GM12878 (cell line): Measurements from ENCODE around the gene UNK. TPM values are rescaled to one million over a fixed set of nuclear protein-coding genes. Genes with fewer than 3 reads are reported as not detected.

Experiments
- ATAC-seq: fragments of 200-7000 bp; cut with Tn5 transposase; 3 replicates; pipeline ENCODE4 v1.9.1; 2020; ENCODE audit warnings: mild to moderate bottlenecking, moderate library complexity
- BruUV-seq: library from RNA; stranded (reverse); fragments of 400-500 nt; replicated peaks from 2 replicates; lab custom pipeline; 2021; lab: Mats Ljungman, UMichigan
- CTCF ChIA-PET: fragments of 300-600 bp; sonication (Branson Sonifier 250); formaldehyde crosslinking; extraction: SDS; loops from one replicate; lab custom pipeline; 2021; ENCODE audit warnings: inconsistent platforms; lab: Yijun Ruan, JAX
- POLR2A ChIA-PET: fragments of 350-600 bp; formaldehyde crosslinking; extraction: SDS; loops from one replicate; lab custom pipeline; 2021; ENCODE audit warnings: inconsistent platforms; lab: Charles Lee
- RAD21 ChIA-PET: fragments of 300-600 bp; sonication (Branson Sonifier 250); formaldehyde crosslinking; loops from one replicate; lab custom pipeline; 2023; ENCODE audit warnings: antibody characterized with exemption; ENCODE audit not compliant: unreplicated experiment; lab: Charles Lee
- SMC1A ChIA-PET: fragments of 300-600 bp; sonication (Branson Sonifier 250); formaldehyde crosslinking; loops from one replicate; lab custom pipeline; 2023; ENCODE audit not compliant: unreplicated experiment, uncharacterized antibody; lab: Charles Lee
- DNase-seq: peaks from one replicate; pipeline ENCODE4 v3.0.0-alpha.2; 2011; ENCODE audit warnings: low read depth, low spot score
- FAIRE-seq: peaks from 3 replicates; lab custom pipeline; 2011; peaks lifted over from hg19 to GRCh38; lab: Jason Lieb, UNC
- H2AFZ ChIP-seq: 2 replicates; pipeline ENCODE4 v1.6.0; 2011; ENCODE audit warnings: low read depth, low read length, control low read depth; ENCODE audit not compliant: control insufficient read depth
- H3K27ac ChIP-seq: 2 replicates; pipeline ENCODE4 v1.5.1; 2011; ENCODE audit warnings: control low read depth; ENCODE audit not compliant: control insufficient read depth, insufficient read depth
- H3K27me3 ChIP-seq, 2 experiments: replicated peaks in 1 of 2; 2 replicates each; pipeline versions ENCODE4 v1.6.0 to v1.6.1; 2011; ENCODE audit warnings: low read length in 1 of 2; ENCODE audit not compliant: control insufficient read depth in 2 of 2, insufficient read depth in 2 of 2
- H3K36me3 ChIP-seq, 2 experiments: 2 replicates each; pipeline ENCODE4 v1.5.1; 2011; ENCODE audit warnings: low read length in 1 of 2; ENCODE audit not compliant: control insufficient read depth in 2 of 2, insufficient read depth in 2 of 2
- H3K4me1 ChIP-seq: 2 replicates; pipeline ENCODE4 v1.6.1; 2011; ENCODE audit warnings: mild to moderate bottlenecking, low read length, moderate library complexity, mixed read lengths; ENCODE audit not compliant: control insufficient read depth, insufficient read depth
- H3K4me2 ChIP-seq: 2 replicates; pipeline ENCODE4 v1.6.0; 2011; ENCODE audit warnings: control low read depth; ENCODE audit not compliant: control insufficient read depth, insufficient read depth
- H3K4me3 ChIP-seq: fragments of 200-600 bp; sonication (generic); 2 replicates; pipeline ENCODE4 v1.5.1; 2016
- H3K79me2 ChIP-seq: 2 replicates; pipeline ENCODE4 v1.6.0; 2011; ENCODE audit warnings: low read length; ENCODE audit not compliant: control insufficient read depth, insufficient read depth
- H3K9ac ChIP-seq: 2 replicates; pipeline ENCODE4 v1.8.0; 2011; ENCODE audit warnings: low read length, control low read depth, mixed read lengths; ENCODE audit not compliant: control insufficient read depth, insufficient read depth
- H3K9me3 ChIP-seq: replicated peaks from 3 replicates; pipeline ENCODE4 v1.5.1; 2011; ENCODE audit warnings: mild to moderate bottlenecking, low read length; ENCODE audit not compliant: control insufficient read depth, insufficient read depth
- H4K20me1 ChIP-seq: 2 replicates; pipeline ENCODE4 v1.6.0; 2011; ENCODE audit not compliant: control insufficient read depth, insufficient read depth
- BACH1 ChIP-seq: fragments of 450-650 bp; IDR thresholded peaks from 2 replicates; pipeline ENCODE4 v1.6.1; 2017; ENCODE audit warnings: mild to moderate bottlenecking, borderline replicate concordance
- BHLHE40 ChIP-seq, 2 experiments: fragments of 450-650 bp in 1 of 2; IDR thresholded peaks; 2 replicates each; pipeline ENCODE4 v1.6.1; 2011 to 2017; ENCODE audit warnings: low read depth in 2 of 2, borderline replicate concordance in 1 of 2, improper control_type of control experiment in 1 of 2, low read length in 1 of 2, mild to moderate bottlenecking in 1 of 2
- CREM ChIP-seq: IDR thresholded peaks from 2 replicates; pipeline ENCODE4 v1.6.1; 2014; ENCODE audit warnings: antibody characterized with exemption, low read depth
- EED ChIP-seq: sonication (generic); IDR thresholded peaks from 2 replicates; pipeline ENCODE4 v1.6.1; 2016; ENCODE audit warnings: antibody characterized with exemption, low read depth
- EP300 ChIP-seq, 2 experiments: fragments of 150-350 bp in 1 of 2; IDR thresholded peaks; 2 replicates each; pipeline ENCODE4 v1.6.1; 2011 to 2012; ENCODE audit warnings: low read depth in 2 of 2, low read length in 2 of 2, borderline replicate concordance in 1 of 2, improper control_type of control experiment in 1 of 2, inconsistent platforms in 1 of 2; ENCODE audit not compliant: control insufficient read depth in 1 of 2
- ETV6 ChIP-seq, 2 experiments: fragments of 450-650 bp in 1 of 2; IDR thresholded peaks in 1 of 2; conservative IDR thresholded peaks in 1 of 2; 2 replicates each; pipeline ENCODE4 v1.6.1; 2014; ENCODE audit warnings: antibody characterized with exemption in 1 of 2, borderline replicate concordance in 1 of 2, low read depth in 1 of 2, mild to moderate bottlenecking in 1 of 2, moderate library complexity in 1 of 2
- FOS ChIP-seq: IDR thresholded peaks from 3 replicates; pipeline ENCODE4 v1.6.1; 2011; ENCODE audit warnings: borderline replicate concordance; ENCODE audit not compliant: insufficient read length; ENCODE audit errors: extremely low read depth
- HCFC1 ChIP-seq: fragments of 150-350 bp; IDR thresholded peaks from 2 replicates; pipeline ENCODE4 v1.6.1; 2014; ENCODE audit warnings: low read length
- MTA3 ChIP-seq: IDR thresholded peaks from 2 replicates; pipeline ENCODE4 v1.6.1; 2012; ENCODE audit warnings: low read length, inconsistent platforms, borderline replicate concordance
- MYC ChIP-seq: IDR thresholded peaks from 2 replicates; pipeline ENCODE4 v1.6.1; 2011; ENCODE audit warnings: mild to moderate bottlenecking, low read length, moderate library complexity, inconsistent platforms; ENCODE audit not compliant: insufficient read depth, insufficient replicate concordance, insufficient read length, severe bottlenecking
- NFIC ChIP-seq: IDR thresholded peaks from 2 replicates; pipeline ENCODE4 v1.6.1; 2012; ENCODE audit warnings: low read depth, mild to moderate bottlenecking, inconsistent platforms, low read length, moderate library complexity
- NR2C2 ChIP-seq: IDR thresholded peaks from 2 replicates; pipeline ENCODE4 v1.6.1; 2011; ENCODE audit warnings: borderline replicate concordance, low read depth; ENCODE audit not compliant: control insufficient read depth, insufficient read length
- PAX8 ChIP-seq: fragments of 450-650 bp; IDR thresholded peaks from 2 replicates; pipeline ENCODE4 v1.6.1; 2017; ENCODE audit warnings: mild to moderate bottlenecking, moderate library complexity
- POLR2AphosphoS2 ChIP-seq: IDR thresholded peaks from 2 replicates; pipeline ENCODE4 v1.6.1; 2011; ENCODE audit warnings: low read depth, mild to moderate bottlenecking, low read length, improper control_type of control experiment, moderate library complexity
- SMC3 ChIP-seq: IDR thresholded peaks from 2 replicates; pipeline ENCODE4 v1.6.1; 2011; ENCODE audit warnings: low read length, improper control_type of control experiment, borderline replicate concordance
- SUPT20H ChIP-seq: IDR thresholded peaks from 2 replicates; pipeline ENCODE4 v1.6.1; 2011; ENCODE audit warnings: low read depth, mild to moderate bottlenecking, low read length, moderate library complexity, borderline replicate concordance; ENCODE audit not compliant: control insufficient read depth
- TCF3 ChIP-seq: IDR thresholded peaks from 2 replicates; pipeline ENCODE4 v1.6.1; 2012; ENCODE audit warnings: low read depth, mild to moderate bottlenecking, low read length, borderline replicate concordance; ENCODE audit not compliant: insufficient read depth
- ZNF622 ChIP-seq: fragments of 450-650 bp; IDR thresholded peaks from 2 replicates; pipeline ENCODE4 v1.6.1; 2017; ENCODE audit warnings: mild to moderate bottlenecking, inconsistent platforms
- WGBS: methylation state at CpG from one replicate; pipeline ENCODE4 v1.1.6; 2016; ENCODE audit warnings: low lambda C conversion rate; ENCODE audit not compliant: insufficient replicate concordance, insufficient coverage; ENCODE audit errors: missing lambda C conversion rate; 5-methylcytosine and 5-hydroxymethylcytosine counted together
- in situ Hi-C: fragments of 300-500 bp; cut with MboI; formaldehyde crosslinking; loops from 9 replicates; pipeline ENCODE4 v1.14.3; 2018; ENCODE audit warnings: mixed read lengths
- intact Hi-C: fragments of 100-400 bp; cut with micrococcal nuclease; formaldehyde crosslinking; loops from one replicate; pipeline ENCODE4 v1.14.2; 2022; ENCODE audit not compliant: unreplicated experiment
- polyA plus RNA-seq, 11 experiments: library from polyadenylated mRNA; depleted of rRNA in 4 of 11; unstranded in 6 of 11; stranded (reverse) in 5 of 11; fragments of >200 nt; fragmentation: Nextera tagmentation in 4 of 11; fragmentation: Illumina TruSeq in 1 of 11; extraction: Ambion mirVana in 4 of 11; extraction: Trizol in 1 of 11; gene quantifications; 1 replicate in 1 of 11; 2 replicates in 10 of 11; pipeline versions ENCODE4 v1.2.1 to v1.2.3, GENCODE V29; 2011 to 2016; ENCODE audit warnings: inconsistent platforms in 2 of 11, missing spikeins in 2 of 11, low read depth in 1 of 11
- total RNA-seq, 4 experiments: library from RNA; depleted of rRNA in 3 of 4; stranded (reverse); fragments of >200 nt in 3 of 4; fragmentation: Illumina TruSeq in 1 of 4; extraction: Trizol in 1 of 4; gene quantifications; 2 replicates each; pipeline versions ENCODE4 v1.2.1 to v1.2.3, GENCODE V29; 2013 to 2021
- TF ChIP-seq, protein P1 (sequence below): fragments of 450-650 bp; IDR thresholded peaks from 2 replicates; pipeline ENCODE4 v1.6.1; 2018; ENCODE audit warnings: borderline replicate concordance, mild to moderate bottlenecking; ENCODE audit not compliant: partially characterized antibody

Gene UNK
- total and polyA plus RNA-seq, 10 of the 15 experiments (the other 5 are each of a cell fraction or from before 2014, with no cell fraction given) = 8.9 to 34.5 (median 27.3) TPM

DNA sequence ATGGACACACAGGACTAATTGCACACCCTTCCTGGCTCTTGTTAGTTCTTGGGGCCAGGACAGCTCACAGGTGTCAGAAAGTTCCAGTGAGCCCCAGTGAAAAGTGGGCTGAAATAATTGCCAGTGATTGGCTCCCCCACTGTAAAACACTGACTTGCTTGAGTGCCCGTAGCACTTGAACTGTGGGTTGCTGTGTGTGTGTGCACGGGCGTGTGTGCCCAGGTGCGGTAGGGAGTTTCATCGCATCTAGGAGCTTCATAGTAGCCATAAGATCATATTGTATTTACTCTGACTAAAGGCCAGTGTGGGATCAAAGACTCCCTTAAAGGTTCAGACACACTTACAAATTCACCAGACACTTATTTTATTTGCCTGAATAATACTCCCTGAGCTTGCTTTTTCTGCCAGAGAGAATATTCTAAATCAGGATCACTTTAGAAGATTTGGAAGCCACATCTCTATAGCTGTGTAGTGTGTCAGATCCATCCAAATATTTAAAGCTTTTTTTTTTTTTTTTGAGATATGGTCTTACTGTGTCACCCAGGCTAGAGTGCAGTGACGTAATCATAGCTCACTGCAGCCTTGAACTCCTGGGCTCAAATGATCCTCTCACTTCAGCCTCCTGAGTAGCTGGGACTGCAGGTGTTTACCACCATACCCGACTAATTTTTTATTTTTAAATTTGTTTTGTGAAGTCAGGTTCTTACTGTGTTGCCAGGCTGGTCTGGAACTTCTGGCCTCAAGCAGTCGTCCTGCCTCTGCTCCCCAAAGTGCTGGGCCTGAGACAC is 11.4 kb downstream of the UNK start:
- Histone ChIP-seq H3K27me3 (no peaks in the 10 kb centered on the region), H3K9me3 (no peaks in the 10 kb centered on the region), H2AFZ (no peak overlapping the region), H3K36me3 (peaks cover 3 to 27% of the 10 kb centered on the region in 2 experiments), H3K79me2 (peaks cover 14% of the 10 kb centered on the region), H3K27ac (no peak overlapping the region), H4K20me1 (no peaks in the 10 kb centered on the region), H3K4me2 (no peak overlapping the region), H3K4me1 (no peaks in the 10 kb centered on the region), H3K4me3 (no peak overlapping the region), H3K9ac (no peak overlapping the region)
- ChIA-PET POLR2A (interaction anchor here (0.5 to 2.4 kb wide), 11 partner anchors 10 to 929 kb away, joined by 3 to 17 read pairs (median 4); partner anchors contain the start of gene WBP2), RAD21 (interaction anchor here (0.6 to 1.5 kb wide), 3 partner anchors 11 to 32 kb away, joined by 3 to 4 read pairs (median 3); partner anchors contain the start of gene GALK1), CTCF (interaction anchor here (0.7 to 3.2 kb wide), 7 partner anchors 9 to 52 kb away, joined by 3 to 12 read pairs (median 6); no protein-coding TSS in a partner anchor), SMC1A (interaction anchor here (1.0 to 3.2 kb wide), 3 partner anchors 9 to 32 kb away, joined by 3 to 9 read pairs (median 7); no protein-coding TSS in a partner anchor)
- FAIRE-seq = no peak
- no peak for DNase-seq
- 82% methylated on average over 8 of the region's 8 CpGs for WGBS
- TF ChIP-seq SUPT20H (no peak), NFIC (no peak), FOS (no peak), PAX8 (no peak), ZNF622 (no peak), EED (no peak), TCF3 (no peak), SMC3 (no peak), ETV6 (conservative IDR thresholded peaks at IDR 0.05 in 1 of 2, IDR thresholded peaks at IDR 0.05 in 1 of 2; ENCODE audit: borderline replicate concordance in 1 of 2, low read depth in 1 of 2) (no peak), POLR2AphosphoS2 (no peak), MTA3 (no peak), EP300 (IDR thresholded peaks at IDR 0.05; ENCODE audit: borderline replicate concordance in 1 of 2, control insufficient read depth in 1 of 2, low read depth in 2 of 2, low read length in 2 of 2) (no peak), BACH1 (no peak), HCFC1 (no peak), MYC (no peak), NR2C2 (no peak), CREM (no peak), BHLHE40 (IDR thresholded peaks at IDR 0.05; ENCODE audit: borderline replicate concordance in 1 of 2, low read depth in 2 of 2, low read length in 1 of 2) (no peak)
- TF ChIP-seq, protein P1, sequence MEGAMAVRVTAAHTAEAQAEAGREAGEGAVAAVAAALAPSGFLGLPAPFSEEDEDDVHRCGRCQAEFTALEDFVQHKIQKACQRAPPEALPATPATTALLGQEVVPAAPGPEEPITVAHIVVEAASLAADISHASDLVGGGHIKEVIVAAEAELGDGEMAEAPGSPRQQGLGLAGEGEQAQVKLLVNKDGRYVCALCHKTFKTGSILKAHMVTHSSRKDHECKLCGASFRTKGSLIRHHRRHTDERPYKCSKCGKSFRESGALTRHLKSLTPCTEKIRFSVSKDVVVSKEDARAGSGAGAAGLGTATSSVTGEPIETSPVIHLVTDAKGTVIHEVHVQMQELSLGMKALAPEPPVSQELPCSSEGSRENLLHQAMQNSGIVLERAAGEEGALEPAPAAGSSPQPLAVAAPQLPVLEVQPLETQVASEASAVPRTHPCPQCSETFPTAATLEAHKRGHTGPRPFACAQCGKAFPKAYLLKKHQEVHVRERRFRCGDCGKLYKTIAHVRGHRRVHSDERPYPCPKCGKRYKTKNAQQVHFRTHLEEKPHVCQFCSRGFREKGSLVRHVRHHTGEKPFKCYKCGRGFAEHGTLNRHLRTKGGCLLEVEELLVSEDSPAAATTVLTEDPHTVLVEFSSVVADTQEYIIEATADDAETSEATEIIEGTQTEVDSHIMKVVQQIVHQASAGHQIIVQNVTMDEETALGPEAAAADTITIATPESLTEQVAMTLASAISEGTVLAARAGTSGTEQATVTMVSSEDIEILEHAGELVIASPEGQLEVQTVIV = no peak
- in situ Hi-C loops = no loop called here
- no peak for ATAC-seq
- no TSS peak for BruUV-seq
- intact Hi-C loops = no loop called here
